B cell (primary cell): ENCODE results near the gene TPRA1. TPM values are rescaled to one million over a fixed set of nuclear protein-coding genes. Genes with fewer than 3 reads are reported as not detected.

Experiments used
- ATAC-seq: fragments of 200-7000 bp; cut with Tn5 transposase; one replicate; pipeline ENCODE4 v1.10.0; 2021; ENCODE audit warnings: low read depth, mild to moderate bottlenecking, moderate number of reproducible peaks, moderate library complexity
- CTCF ChIA-PET: fragments of 350-600 bp; sonication (Branson Sonifier 250); formaldehyde crosslinking; loops from one replicate; lab custom pipeline; 2021; ENCODE audit warnings: antibody characterized with exemption, inconsistent platforms; lab: Charles Lee
- POLR2A ChIA-PET: fragments of 350-600 bp; sonication (Branson Sonifier 250); formaldehyde crosslinking; loops from one replicate; lab custom pipeline; 2021; ENCODE audit warnings: antibody characterized with exemption; lab: Charles Lee
- DNase-seq: peaks from one replicate; pipeline ENCODE4 v3.0.0; 2013
- H2AFZ ChIP-seq: 2 replicates; pipeline ENCODE4 v1.6.1; 2012; ENCODE audit warnings: mild to moderate bottlenecking, low read depth, low read length; ENCODE audit not compliant: insufficient read depth, poor library complexity, severe bottlenecking
- H3K27ac ChIP-seq, 2 donors: 1 replicate in 1 of 2; 2 replicates in 1 of 2; pipeline ENCODE4 v1.5.1; 2012 to 2013; ENCODE audit warnings: low read length in 2 of 2, mild to moderate bottlenecking in 2 of 2, moderate library complexity in 1 of 2
- H3K27me3 ChIP-seq, 4 experiments: fragments of 200-600 bp in 1 of 4; sonication (generic) in 1 of 4; replicated peaks in 1 of 4; 1 replicate in 2 of 4; 2 replicates in 2 of 4; pipeline versions ENCODE4 v1.6.1 to v1.7.0; 2013 to 2016; ENCODE audit warnings: low read length in 3 of 4, mild to moderate bottlenecking in 2 of 4, mixed read lengths in 1 of 4, moderate library complexity in 1 of 4; ENCODE audit not compliant: insufficient read depth in 4 of 4, control insufficient read depth in 3 of 4; ENCODE audit errors: control extremely low read depth in 1 of 4
- H3K36me3 ChIP-seq, 2 experiments: replicated peaks in 1 of 2; 1 replicate in 1 of 2; 2 replicates in 1 of 2; pipeline versions ENCODE4 v1.6.1 to v1.7.1; 2013; ENCODE audit warnings: low read length in 1 of 2; ENCODE audit not compliant: insufficient read depth in 2 of 2, control insufficient read depth in 1 of 2; ENCODE audit errors: control extremely low read depth in 1 of 2, extremely low read depth in 1 of 2
- H3K4me1 ChIP-seq, 2 donors: fragments of 200-600 bp in 1 of 2; sonication (generic) in 1 of 2; 1 replicate in 1 of 2; 2 replicates in 1 of 2; pipeline versions ENCODE4 v1.5.1 to v1.6.1; 2013 to 2017; ENCODE audit warnings: low read length in 2 of 2; ENCODE audit not compliant: control insufficient read depth in 2 of 2, insufficient read depth in 2 of 2
- H3K4me2 ChIP-seq: replicated peaks from 2 replicates; pipeline ENCODE3; 2012; ENCODE audit warnings: mild to moderate bottlenecking, low read depth, low read length; ENCODE audit not compliant: poor library complexity, severe bottlenecking
- H3K4me3 ChIP-seq, 5 experiments: fragments of 200-600 bp in 1 of 5; sonication (generic) in 1 of 5; 1 replicate in 3 of 5; 2 replicates in 2 of 5; pipeline versions ENCODE4 v1.5.1 to v1.7.0; 2011 to 2016; ENCODE audit warnings: low read length in 4 of 5, mild to moderate bottlenecking in 4 of 5, low read depth in 2 of 5, control low read depth in 1 of 5, moderate library complexity in 1 of 5; ENCODE audit not compliant: insufficient read depth in 1 of 5; ENCODE audit errors: control extremely low read depth in 1 of 5, extremely low read depth in 1 of 5
- H3K79me2 ChIP-seq: fragments of 200-600 bp; sonication (generic); one replicate; pipeline ENCODE4 v1.6.0; 2016; ENCODE audit warnings: low read length; ENCODE audit not compliant: control insufficient read depth, insufficient read depth
- H3K9ac ChIP-seq: fragments of 200-600 bp; sonication (generic); 2 replicates; pipeline ENCODE4 v1.6.1; 2017; ENCODE audit warnings: mild to moderate bottlenecking, low read length, moderate library complexity
- H3K9me3 ChIP-seq, 3 donors: one replicate each; pipeline versions ENCODE4 v1.6.1 to v1.7.1; 2013; ENCODE audit warnings: low read length in 2 of 3; ENCODE audit not compliant: control insufficient read depth in 2 of 3, insufficient read depth in 1 of 3; ENCODE audit errors: control extremely low read depth in 1 of 3
- H4K20me1 ChIP-seq: 2 replicates; pipeline ENCODE4 v1.6.0; 2012; ENCODE audit warnings: mild to moderate bottlenecking, low read length; ENCODE audit not compliant: insufficient read depth, control insufficient read depth, poor library complexity, severe bottlenecking
- H3K27ac Mint-ChIP-seq: one replicate; pipeline ENCODE4 v1.8.0; 2021; ENCODE audit warnings: mixed read lengths
- H3K27me3 Mint-ChIP-seq: one replicate; pipeline ENCODE4 v1.8.0; 2021; ENCODE audit warnings: mixed read lengths
- H3K4me1 Mint-ChIP-seq: one replicate; pipeline ENCODE4 v1.8.0; 2021; ENCODE audit warnings: mixed read lengths
- H3K4me3 Mint-ChIP-seq: one replicate; pipeline ENCODE4 v1.8.0; 2021; ENCODE audit warnings: mixed read lengths
- H3K9me3 Mint-ChIP-seq: one replicate; pipeline ENCODE4 v1.8.0; 2022; ENCODE audit warnings: mixed read lengths; ENCODE audit not compliant: insufficient read depth
- EZH2 ChIP-seq: IDR thresholded peaks from 2 replicates; pipeline ENCODE4 v1.6.1; 2012; ENCODE audit warnings: borderline replicate concordance, low read depth, mild to moderate bottlenecking, moderate library complexity, low read length; ENCODE audit not compliant: insufficient read depth, poor library complexity, severe bottlenecking
- WGBS: methylation state at CpG from one replicate; pipeline ENCODE4 v1.1.5; 2013; ENCODE audit warnings: missing lambda C conversion rate; ENCODE audit not compliant: insufficient coverage; 5-methylcytosine and 5-hydroxymethylcytosine counted together
- intact Hi-C: fragments of 100-400 bp; cut with micrococcal nuclease; formaldehyde crosslinking; loops from one replicate; pipeline ENCODE4 v1.10.0; 2022
- polyA plus RNA-seq: library from polyadenylated mRNA; depleted of rRNA; stranded (reverse); fragments of >200 nt; gene quantifications from 2 replicates; pipeline ENCODE4 v1.2.3, GENCODE V29; 2012
- total RNA-seq, 2 donors: library from RNA; stranded (reverse); fragments of 120-200 nt in 1 of 2; gene quantifications; 1 replicate in 1 of 2; 2 replicates in 1 of 2; pipeline versions ENCODE4 v1.2.3 to v1.2.4, GENCODE V29; 2013 to 2022
- TF ChIP-seq, protein P1 (sequence below): fragments of 200-600 bp; IDR thresholded peaks from one replicate; pipeline ENCODE4 v1.8.0; 2022; ENCODE audit warnings: antibody characterized with exemption, mild to moderate bottlenecking

TPRA1 gene
- total and polyA plus RNA-seq, 2 donors (not counting 1 experiment from before 2014, with no cell fraction given), result 19.8 to 27.7 TPM

GRCh38 chr3:127585813-127586413 lies 4.6 kb downstream of the TPRA1 start:
- Histone ChIP-seq H3K4me2 (no peak overlapping the region), H3K79me2 (peaks cover 24% of the 10 kb centered on the region), H2AFZ (no peak overlapping the region), H3K9me3 (no peaks in the 10 kb centered on the region), H3K9ac (no peak overlapping the region), H4K20me1 (peaks cover 13% of the 10 kb centered on the region), H3K4me1 (peaks cover 8 to 13% of the 10 kb centered on the region in 2 donors), H3K4me3 (no peak overlapping the region), H3K27ac (no peak overlapping the region), H3K27me3 (no peaks in the 10 kb centered on the region), H3K36me3 (no peaks in the 10 kb centered on the region)
- no peak for TF ChIP-seq EZH2
- TF ChIP-seq, protein P1, sequence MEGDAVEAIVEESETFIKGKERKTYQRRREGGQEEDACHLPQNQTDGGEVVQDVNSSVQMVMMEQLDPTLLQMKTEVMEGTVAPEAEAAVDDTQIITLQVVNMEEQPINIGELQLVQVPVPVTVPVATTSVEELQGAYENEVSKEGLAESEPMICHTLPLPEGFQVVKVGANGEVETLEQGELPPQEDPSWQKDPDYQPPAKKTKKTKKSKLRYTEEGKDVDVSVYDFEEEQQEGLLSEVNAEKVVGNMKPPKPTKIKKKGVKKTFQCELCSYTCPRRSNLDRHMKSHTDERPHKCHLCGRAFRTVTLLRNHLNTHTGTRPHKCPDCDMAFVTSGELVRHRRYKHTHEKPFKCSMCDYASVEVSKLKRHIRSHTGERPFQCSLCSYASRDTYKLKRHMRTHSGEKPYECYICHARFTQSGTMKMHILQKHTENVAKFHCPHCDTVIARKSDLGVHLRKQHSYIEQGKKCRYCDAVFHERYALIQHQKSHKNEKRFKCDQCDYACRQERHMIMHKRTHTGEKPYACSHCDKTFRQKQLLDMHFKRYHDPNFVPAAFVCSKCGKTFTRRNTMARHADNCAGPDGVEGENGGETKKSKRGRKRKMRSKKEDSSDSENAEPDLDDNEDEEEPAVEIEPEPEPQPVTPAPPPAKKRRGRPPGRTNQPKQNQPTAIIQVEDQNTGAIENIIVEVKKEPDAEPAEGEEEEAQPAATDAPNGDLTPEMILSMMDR, result no peak
- Mint-ChIP-seq H3K4me3 (no peak overlapping the region), H3K4me1 (peaks cover 22% of the 10 kb centered on the region), H3K27me3 (no peaks in the 10 kb centered on the region), H3K9me3 (no peaks in the 10 kb centered on the region), H3K27ac (no peak overlapping the region)
- ChIA-PET CTCF (interaction anchor here (5.8 kb wide), 1 partner anchor 11 kb away, joined by 23 read pairs; no protein-coding TSS in a partner anchor), POLR2A (no interaction called here)
- ATAC-seq (no peak), DNase-seq (no peak)
- 89% methylated on average over 2 of the region's 6 CpGs for WGBS
- intact Hi-C loops, result no loop called here

GRCh38 chr3:127585163-127585812 lies 5.2 kb downstream of the TPRA1 start:
- no peak overlapping the region for H3K4me3 Mint-ChIP-seq
- H3K4me2 ChIP-seq, result no peak overlapping the region

More at GRCh38 chr3:127585163-127585812, 5.2 kb downstream of the TPRA1 start:
- peaks cover 13% of the 10 kb centered on the region for H4K20me1 ChIP-seq
- no peak overlapping the region for H3K9ac ChIP-seq
- H3K9me3 ChIP-seq, result no peaks in the 10 kb centered on the region
- no peak overlapping the region for H2AFZ ChIP-seq
- H3K27me3 ChIP-seq, result no peaks in the 10 kb centered on the region
- Mint-ChIP-seq H3K27me3 (no peaks in the 10 kb centered on the region), H3K9me3 (no peaks in the 10 kb centered on the region), H3K4me1 (peaks cover 18% of the 10 kb centered on the region), H3K27ac (no peak overlapping the region)
- POLR2A ChIA-PET, result no interaction called here
- H3K4me1 ChIP-seq, result peaks cover 8 to 13% of the 10 kb centered on the region in 2 donors
- H3K79me2 ChIP-seq, result peaks cover 25% of the 10 kb centered on the region
- no peak for ATAC-seq
- H3K4me3 ChIP-seq, result no peak overlapping the region
- intact Hi-C loops, result no loop called here
- H3K36me3 ChIP-seq, result no peaks in the 10 kb centered on the region
- no peak for DNase-seq
- TF ChIP-seq, protein P1, result no peak
- no peak for TF ChIP-seq EZH2
- H3K27ac ChIP-seq, result no peak overlapping the region
- WGBS, result 96% methylated on average over 4 of the region's 4 CpGs
- CTCF ChIA-PET, result interaction anchor here (5.8 kb wide), 1 partner anchor 10 kb away, joined by 23 read pairs; no protein-coding TSS in a partner anchor
